WERI-Rb-1 (cell line): Measurements from ENCODE around the gene ADAM12.

Experiments used
- DNase-seq: peaks from one replicate; pipeline ENCODE4 v3.0.0-alpha.2; 2020
- H3K27ac ChIP-seq: fragments of 250-450 bp; sonication (Bioruptor Pico); 2 replicates; pipeline ENCODE4 v1.5.1; 2020; ENCODE audit warnings: mild to moderate bottlenecking, moderate library complexity
- H3K27me3 ChIP-seq: fragments of 250-450 bp; sonication (Bioruptor Pico); 2 replicates; pipeline ENCODE4 v1.5.1; 2021; ENCODE audit warnings: mild to moderate bottlenecking, low read depth, moderate library complexity; ENCODE audit not compliant: insufficient read depth, severe bottlenecking
- H3K36me3 ChIP-seq: fragments of 250-450 bp; sonication (Bioruptor Pico); 2 replicates; pipeline ENCODE4 v1.5.1; 2020; ENCODE audit warnings: mild to moderate bottlenecking, moderate library complexity
- H3K4me3 ChIP-seq: 2 replicates; pipeline ENCODE4 v1.5.1; 2011; ENCODE audit warnings: low read depth, mild to moderate bottlenecking, control low read depth, low read length
- H3K9me3 ChIP-seq: fragments of 250-450 bp; sonication (Bioruptor Pico); 2 replicates; pipeline ENCODE4 v1.5.1; 2021; ENCODE audit warnings: mild to moderate bottlenecking, moderate library complexity; ENCODE audit not compliant: severe bottlenecking
- CTCF ChIP-seq: IDR thresholded peaks from 2 replicates; pipeline ENCODE4 v1.5.1; 2011; ENCODE audit warnings: low read depth, mild to moderate bottlenecking, control low read depth, inconsistent platforms, low read length

ADAM12 gene

GRCh38 chr10:126268013-126268920 lies 120.0 kb downstream of the ADAM12 start:
- H3K36me3 ChIP-seq: no peaks in the 10 kb centered on the region
- H3K27ac ChIP-seq: no peak overlapping the region
- TF ChIP-seq CTCF: no peak
- H3K27me3 ChIP-seq: no peaks in the 10 kb centered on the region
- DNase-seq: no peak
- no peak overlapping the region for H3K4me3 ChIP-seq
- no peaks in the 10 kb centered on the region for H3K9me3 ChIP-seq

- H3K4me3 ChIP-seq: no peak overlapping the region
- no peak for DNase-seq
- no peak overlapping the region for H3K27ac ChIP-seq
- H3K36me3 ChIP-seq: no peaks in the 10 kb centered on the region
- H3K27me3 ChIP-seq: no peaks in the 10 kb centered on the region
- no peak for TF ChIP-seq CTCF
- no peaks in the 10 kb centered on the region for H3K9me3 ChIP-seq
Measured at GRCh38 chr10:126264102-126265018, 123.9 kb downstream of the ADAM12 start.

GRCh38 chr10:126263006-126263676 lies 125.1 kb downstream of the ADAM12 start:
- no peak for DNase-seq
- no peak overlapping the region for H3K27ac ChIP-seq
- no peak overlapping the region for H3K4me3 ChIP-seq
- TF ChIP-seq CTCF: no peak
- no peaks in the 10 kb centered on the region for H3K27me3 ChIP-seq
- no peaks in the 10 kb centered on the region for H3K9me3 ChIP-seq
- H3K36me3 ChIP-seq: no peaks in the 10 kb centered on the region

GRCh38 chr10:126262233-126262838 lies 125.9 kb downstream of the ADAM12 start:
- Histone ChIP-seq H3K27ac (no peak overlapping the region), H3K4me3 (no peak overlapping the region), H3K9me3 (no peaks in the 10 kb centered on the region), H3K36me3 (no peaks in the 10 kb centered on the region), H3K27me3 (no peaks in the 10 kb centered on the region)
- DNase-seq: no peak
- no peak for TF ChIP-seq CTCF

GRCh38 chr10:126259760-126260479 lies 128.4 kb downstream of the ADAM12 start:
- no peaks in the 10 kb centered on the region for H3K27me3 ChIP-seq
- no peak overlapping the region for H3K4me3 ChIP-seq
- no peak overlapping the region for H3K27ac ChIP-seq
- TF ChIP-seq CTCF: no peak
- DNase-seq: no peak
- H3K36me3 ChIP-seq: no peaks in the 10 kb centered on the region
- H3K9me3 ChIP-seq: no peaks in the 10 kb centered on the region
